Measurements from ENCODE around the gene TRIM2.

The TRIM2 gene

GRCh38 chr4:153223427-153223801, 19.2 kb downstream of the TRIM2 start:
- DNase-seq: no peak

- no peak for DNase-seq
Observed at GRCh38 chr4:153223930-153224329, 19.7 kb downstream of the TRIM2 start.

- DNase-seq: no peak
Observed at GRCh38 chr4:153224474-153224873, 20.2 kb downstream of the TRIM2 start.

- DNase-seq: no peak
Observed at GRCh38 chr4:153227469-153228075, 23.3 kb downstream of the TRIM2 start.

- no peak for DNase-seq
Observed at GRCh38 chr4:153228512-153229140, 24.4 kb downstream of the TRIM2 start.

GRCh38 chr4:153229545-153229944, 25.3 kb downstream of the TRIM2 start:
- no peak for DNase-seq

- no peak for DNase-seq
Observed at GRCh38 chr4:153232768-153233167, 28.5 kb downstream of the TRIM2 start.

- DNase-seq: no peak
Observed at GRCh38 chr4:153233761-153234371, 29.6 kb downstream of the TRIM2 start.

- DNase-seq: no peak
Observed at GRCh38 chr4:153234885-153235284, 30.6 kb downstream of the TRIM2 start.

GRCh38 chr4:153238135-153238919, 34.1 kb downstream of the TRIM2 start:
- no peak for DNase-seq

- DNase-seq: no peak
Observed at GRCh38 chr4:153239409-153239808, 35.2 kb downstream of the TRIM2 start.

- no peak for DNase-seq
Observed at GRCh38 chr4:153241295-153241694, 37.1 kb downstream of the TRIM2 start.

GRCh38 chr4:153241970-153242838, 38.0 kb downstream of the TRIM2 start:
- DNase-seq: no peak

- DNase-seq: no peak
Observed at GRCh38 chr4:153242839-153243324, 38.6 kb downstream of the TRIM2 start.

- no peak for DNase-seq
Observed at GRCh38 chr4:153243468-153243867, 39.2 kb downstream of the TRIM2 start.

- no peak for DNase-seq
Observed at GRCh38 chr4:153244969-153245368, 40.7 kb downstream of the TRIM2 start.

GRCh38 chr4:153245775-153246174, 41.5 kb downstream of the TRIM2 start:
- DNase-seq: no peak

- DNase-seq: no peak
Observed at GRCh38 chr4:153246446-153247115, 42.3 kb downstream of the TRIM2 start.

- DNase-seq: no peak
Observed at GRCh38 chr4:153247116-153247490, 42.9 kb downstream of the TRIM2 start.

GRCh38 chr4:153248641-153249198, 44.5 kb downstream of the TRIM2 start:
- no peak for DNase-seq

GRCh38 chr4:153249199-153250041, 45.2 kb downstream of the TRIM2 start:
- DNase-seq: peak; percentile 89

All from activated CD8-positive, alpha-beta memory T cell treated with anti-CD3 and anti-CD28 coated beads, Interleukin-2, amount 50 U/mL, for 48 hours (primary cell).